NCI-H510A treated with DMSO at 0.1 percent for 48 hours (cell line): ENCODE data around the gene ASB10.

Experiments used
- DNase-seq: peaks from one replicate; lab custom pipeline; 2025; lab: John Stamatoyannopoulos, UW

The ASB10 gene, protein sequence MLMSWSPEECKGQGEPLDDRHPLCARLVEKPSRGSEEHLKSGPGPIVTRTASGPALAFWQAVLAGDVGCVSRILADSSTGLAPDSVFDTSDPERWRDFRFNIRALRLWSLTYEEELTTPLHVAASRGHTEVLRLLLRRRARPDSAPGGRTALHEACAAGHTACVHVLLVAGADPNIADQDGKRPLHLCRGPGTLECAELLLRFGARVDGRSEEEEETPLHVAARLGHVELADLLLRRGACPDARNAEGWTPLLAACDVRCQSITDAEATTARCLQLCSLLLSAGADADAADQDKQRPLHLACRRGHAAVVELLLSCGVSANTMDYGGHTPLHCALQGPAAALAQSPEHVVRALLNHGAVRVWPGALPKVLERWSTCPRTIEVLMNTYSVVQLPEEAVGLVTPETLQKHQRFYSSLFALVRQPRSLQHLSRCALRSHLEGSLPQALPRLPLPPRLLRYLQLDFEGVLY

DNA sequence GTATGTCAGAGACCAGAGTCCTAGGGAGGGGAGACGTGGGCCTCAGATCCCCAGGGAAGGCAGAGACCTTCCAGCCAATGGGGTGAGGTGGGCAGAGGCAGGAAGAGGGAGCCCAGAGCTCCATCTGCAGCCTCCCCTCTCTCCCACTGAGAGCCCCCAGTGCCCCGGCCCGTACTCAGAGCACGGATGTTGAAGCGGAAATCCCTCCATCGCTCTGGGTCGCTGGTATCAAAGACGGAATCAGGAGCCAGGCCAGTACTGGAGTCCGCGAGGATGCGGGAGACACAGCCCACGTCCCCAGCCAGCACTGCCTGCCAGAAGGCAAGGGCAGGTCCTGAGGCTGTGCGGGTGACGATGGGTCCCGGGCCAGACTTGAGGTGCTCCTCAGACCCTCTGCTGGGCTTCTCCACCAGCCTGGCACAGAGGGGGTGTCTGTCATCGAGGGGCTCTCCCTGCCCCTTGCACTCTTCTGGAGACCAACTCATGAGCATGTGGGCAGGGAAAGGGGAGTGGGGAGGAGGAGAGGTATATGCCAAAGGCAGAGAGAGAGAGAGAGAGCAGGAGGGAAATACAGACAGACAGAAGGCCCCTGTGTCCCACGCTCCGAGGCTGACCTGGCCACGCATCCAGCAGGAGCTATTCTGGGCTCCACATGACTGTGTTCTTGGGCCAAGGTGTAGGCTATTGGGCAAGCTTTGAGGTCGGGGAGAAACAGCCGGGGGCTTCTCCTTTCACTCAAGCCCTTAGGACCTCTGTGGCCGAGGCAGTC lies at the start of gene ASB10:
TSS of gene ASB10 (minus strand) at position 611 of the 769 bp plus-strand sequence. CDS start at position 491, 120 bp downstream.
- DNase-seq: no peak

DNA sequence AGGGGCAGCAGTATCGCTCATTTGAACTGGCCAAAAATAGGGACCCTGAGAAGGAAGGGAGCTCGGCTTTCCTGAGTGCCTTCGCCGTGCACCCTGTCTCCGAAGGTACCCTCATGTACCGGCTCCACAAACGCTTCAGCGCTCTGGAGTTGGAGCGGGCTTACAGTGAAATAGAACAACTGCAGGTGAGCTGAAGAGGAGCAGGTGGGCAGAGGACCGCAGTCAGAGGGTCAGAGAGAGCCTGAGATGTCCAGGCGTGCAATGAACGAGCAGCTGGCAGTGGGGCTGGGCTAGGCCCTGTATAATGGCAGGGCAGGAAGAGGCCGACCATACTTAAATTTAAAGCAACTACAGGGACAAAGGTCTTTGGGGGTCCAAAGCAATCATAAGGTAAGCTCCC lies 49.4 kb upstream of the ASB10 start:
- no peak for DNase-seq

DNA sequence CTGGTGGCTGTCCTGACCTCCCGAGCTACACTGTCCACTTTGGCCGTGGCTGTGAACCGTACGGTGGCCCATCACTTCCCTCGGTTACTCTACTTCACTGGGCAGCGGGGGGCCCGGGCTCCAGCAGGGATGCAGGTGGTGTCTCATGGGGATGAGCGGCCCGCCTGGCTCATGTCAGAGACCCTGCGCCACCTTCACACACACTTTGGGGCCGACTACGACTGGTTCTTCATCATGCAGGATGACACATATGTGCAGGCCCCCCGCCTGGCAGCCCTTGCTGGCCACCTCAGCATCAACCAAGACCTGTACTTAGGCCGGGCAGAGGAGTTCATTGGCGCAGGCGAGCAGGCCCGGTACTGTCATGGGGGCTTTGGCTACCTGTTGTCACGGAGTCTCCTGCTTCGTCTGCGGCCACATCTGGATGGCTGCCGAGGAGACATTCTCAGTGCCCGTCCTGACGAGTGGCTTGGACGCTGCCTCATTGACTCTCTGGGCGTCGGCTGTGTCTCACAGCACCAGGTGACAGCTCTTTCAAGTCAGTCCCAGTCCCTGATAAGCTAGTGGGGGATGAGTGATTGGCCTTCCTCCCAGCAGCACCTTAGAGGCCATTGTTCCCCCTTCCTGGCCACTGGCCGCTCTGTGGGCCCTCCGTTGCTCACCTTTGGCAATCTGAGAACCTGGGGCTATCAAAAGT lies 48.2 kb upstream of the ASB10 start:
- DNase-seq: no peak

DNA sequence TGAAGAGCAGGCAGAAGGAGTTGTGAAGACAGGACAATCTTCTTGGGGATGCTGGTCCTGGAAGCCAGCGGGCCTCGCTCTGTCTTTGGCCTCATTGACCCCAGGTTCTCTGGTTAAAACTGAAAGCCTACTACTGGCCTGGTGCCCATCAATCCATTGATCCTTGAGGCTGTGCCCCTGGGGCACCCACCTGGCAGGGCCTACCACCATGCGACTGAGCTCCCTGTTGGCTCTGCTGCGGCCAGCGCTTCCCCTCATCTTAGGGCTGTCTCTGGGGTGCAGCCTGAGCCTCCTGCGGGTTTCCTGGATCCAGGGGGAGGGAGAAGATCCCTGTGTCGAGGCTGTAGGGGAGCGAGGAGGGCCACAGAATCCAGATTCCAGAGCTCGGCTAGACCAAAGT lies 46.8 kb upstream of the ASB10 start:
- DNase-seq: no peak

DNA sequence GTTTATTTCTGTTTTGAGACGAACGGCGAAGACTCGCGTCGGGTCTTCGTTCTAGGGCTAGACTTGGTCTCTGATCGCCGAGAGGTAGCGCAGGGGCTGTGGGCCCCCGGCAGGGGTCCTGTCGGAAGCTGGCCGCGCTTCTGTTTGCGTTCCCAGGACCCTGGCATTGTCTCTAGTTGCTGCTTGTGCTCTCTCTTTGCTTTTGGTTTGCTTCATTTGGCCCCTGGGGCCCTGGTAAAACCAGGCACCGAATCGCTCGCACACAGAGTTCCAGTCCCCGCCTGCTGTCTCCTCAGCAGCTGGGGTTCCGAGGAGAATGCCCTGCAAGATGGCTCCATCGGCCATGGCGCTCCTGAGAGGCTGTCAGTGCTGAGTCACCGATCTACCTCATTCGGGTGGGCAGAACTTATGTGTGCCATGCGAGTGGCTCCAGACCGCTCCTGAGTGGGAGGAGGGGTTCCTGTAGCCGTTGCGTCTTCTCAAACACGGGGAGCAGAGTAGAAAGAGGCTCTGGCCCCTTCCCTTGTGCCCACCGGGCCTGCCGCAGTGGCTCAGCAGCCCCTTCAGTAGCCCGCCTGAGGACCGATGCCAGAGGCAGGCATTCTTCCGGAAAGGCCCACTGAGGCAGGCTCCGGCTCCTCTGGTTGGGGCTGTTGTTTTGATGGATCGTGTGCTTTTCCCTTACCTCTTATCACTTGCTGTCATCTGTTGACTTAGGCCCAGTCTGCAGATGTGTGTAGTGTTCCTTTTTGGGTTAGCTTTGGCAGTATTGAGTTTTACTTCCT lies 46.1 kb upstream of the ASB10 start:
- DNase-seq: no peak

DNA sequence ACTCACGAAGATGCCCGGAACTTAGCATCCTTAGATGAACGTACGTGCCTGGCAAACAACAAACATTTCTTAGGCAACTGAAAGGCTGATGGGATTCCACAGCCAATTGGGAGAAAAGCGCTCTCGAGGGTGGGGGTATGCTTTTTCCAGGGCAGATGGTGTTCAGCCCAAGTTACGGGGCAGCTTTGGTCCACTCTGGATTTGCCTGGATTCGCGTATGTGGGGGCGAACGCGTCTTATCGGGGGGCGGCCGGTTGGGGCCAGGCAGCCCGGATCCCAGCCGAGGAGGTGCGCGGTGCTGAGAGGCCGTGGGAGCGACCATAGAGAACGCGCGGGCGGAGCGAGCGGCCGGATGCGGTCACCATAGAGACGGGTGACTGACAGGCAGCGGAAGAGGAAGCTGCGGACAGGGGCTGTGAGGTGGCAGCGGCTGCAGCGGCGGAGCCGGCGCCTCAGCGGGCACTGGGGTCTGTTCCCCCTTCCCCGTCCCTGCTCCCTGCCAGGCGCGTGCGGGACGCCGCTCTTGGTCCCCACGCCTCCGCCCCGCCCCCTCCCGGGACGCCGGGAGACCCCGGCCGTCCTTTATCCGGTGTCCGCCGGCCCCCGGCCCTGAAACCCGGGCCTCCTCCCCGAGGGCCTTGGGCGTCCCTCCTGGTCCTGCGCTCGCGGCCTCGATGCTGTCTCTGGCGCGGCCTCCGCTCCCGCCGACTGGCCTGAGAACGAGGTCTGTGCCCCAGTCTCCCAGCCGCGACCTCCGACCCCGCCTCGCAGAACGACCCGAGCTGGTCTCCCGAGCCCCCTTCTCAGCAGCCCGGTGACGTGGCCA lies 45.3 kb upstream of the ASB10 start, which contains the start of gene CHPF2:
TSS of gene CHPF2 (plus strand) at position 393 of the 826 bp plus-strand sequence. CDS start 1,529 bp downstream, outside the sequence.
- peak; percentile 77 for DNase-seq

DNA sequence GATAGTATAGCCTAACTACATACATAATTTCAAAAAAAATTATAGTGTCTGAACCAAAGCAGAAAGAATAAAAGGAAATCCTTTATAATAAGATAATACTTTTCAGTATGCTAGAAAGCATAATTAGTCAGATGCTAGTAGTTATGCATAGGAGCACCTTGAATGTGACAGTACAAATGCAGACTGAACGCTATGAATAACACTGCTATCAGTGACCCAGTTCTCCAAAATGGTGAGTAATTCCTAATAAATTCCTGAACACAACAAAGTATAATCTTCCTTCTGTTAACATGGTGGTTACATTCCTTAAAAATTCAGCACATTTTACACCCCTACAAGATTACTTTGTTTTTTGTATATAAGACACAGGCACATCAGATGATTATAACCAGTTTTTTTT lies 44.0 kb upstream of the ASB10 start:
- DNase-seq: no peak

DNA sequence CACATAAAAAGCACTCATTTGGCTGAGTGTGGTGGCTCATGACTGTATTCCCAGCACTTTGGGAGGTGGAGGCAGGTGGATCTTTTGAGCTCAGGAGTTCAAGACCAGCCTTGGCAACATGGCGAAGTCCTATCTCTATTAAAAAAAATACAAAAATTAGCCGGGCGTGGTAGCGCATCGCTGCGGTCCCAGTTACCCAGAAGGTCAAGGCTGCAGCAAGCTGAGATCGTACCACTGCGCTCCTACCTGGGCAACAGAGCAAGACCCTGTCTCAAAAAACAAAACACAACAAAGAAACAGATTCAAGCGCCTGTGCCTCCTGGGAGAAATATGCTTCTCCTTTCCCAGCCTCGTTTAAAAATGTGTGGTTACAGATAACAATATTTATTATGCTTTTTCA lies 42.2 kb upstream of the ASB10 start:
- no peak for DNase-seq

DNA sequence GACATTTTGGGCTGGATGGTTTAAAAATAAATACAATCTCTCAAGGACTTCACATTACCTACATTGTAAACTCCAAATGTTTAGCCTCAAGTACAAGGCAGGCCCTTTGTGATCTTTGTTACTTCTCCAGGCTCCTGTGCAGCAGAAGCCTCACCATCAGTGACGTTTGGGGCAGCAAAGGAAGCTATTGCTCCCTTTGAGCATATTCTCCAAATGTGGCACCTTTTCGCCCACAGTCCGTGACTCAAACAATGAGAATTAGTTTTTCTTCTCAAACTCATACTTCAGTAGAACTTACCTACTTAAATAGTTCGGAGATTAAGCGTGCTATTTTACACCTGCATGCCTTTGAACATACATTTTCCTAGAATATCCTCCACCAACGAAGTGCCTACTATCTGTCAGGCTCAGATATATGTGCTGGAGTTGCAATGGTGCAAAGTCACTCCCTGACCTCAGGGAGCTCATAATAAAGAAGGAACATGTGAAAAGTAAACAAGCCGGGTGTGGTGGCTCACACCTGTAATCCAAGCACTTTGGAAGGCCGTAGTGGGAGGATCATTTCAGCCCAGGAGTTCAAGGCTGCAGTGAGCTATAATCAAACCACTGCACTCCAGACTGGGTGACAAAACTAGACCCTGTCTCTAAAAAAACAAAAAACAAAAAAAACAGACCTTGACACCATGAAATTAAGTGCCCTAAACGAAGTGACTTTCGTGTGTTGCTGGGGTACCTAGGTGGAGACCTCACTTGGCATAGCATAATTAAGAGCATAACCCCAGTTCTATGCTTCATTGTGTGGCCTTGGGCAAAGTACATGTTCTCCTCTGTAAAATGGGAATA lies 41.2 kb upstream of the ASB10 start:
- no peak for DNase-seq

DNA sequence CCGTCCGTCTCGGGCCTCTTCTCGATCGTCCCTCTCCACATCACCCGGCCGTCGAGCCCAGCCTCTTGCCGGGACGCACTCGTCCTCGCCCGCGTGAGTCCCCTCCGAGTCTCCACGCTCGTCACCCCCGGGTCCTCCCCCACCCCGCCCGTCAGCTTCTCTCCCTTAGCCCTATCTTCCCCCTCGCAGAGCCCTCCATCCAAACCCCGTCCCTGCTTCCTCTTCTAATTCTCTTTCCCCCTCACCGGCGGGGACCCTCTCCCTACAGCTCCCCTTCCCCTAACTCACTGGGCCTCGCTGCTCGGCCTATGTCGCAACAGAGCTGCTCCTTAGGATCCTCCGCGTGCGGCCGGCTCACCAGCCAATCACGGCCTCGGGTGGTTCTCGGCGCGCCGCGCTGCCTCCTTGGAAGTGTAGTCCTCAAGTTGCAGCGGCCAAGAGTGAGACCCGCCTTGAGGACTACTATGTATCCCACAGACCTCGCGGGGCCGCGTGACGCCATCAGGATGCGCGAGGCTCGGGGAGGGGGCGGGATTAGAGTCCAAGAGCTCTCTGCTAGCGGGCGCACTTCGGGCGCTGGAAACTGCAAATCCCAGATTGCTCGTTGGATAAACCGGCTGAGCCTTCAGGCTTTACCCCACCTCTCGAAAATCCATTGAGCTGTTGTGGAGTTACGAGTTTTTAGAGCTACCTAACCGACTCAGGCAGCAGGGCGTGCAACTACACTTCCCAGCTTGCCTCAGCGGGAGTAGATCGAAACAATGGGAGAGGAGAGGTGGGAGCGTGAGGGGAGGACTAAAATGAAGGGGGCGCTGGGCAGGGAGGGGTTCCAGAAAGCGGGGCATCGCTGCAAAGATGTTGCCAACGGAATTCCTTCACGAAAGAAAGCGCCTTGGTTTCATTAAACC lies 40.1 kb upstream of the ASB10 start, which contains the start of gene ABCF2:
TSS of gene ABCF2 (minus strand) at position 331 of the 908 bp plus-strand sequence. CDS start 747 bp downstream, outside the sequence.
- DNase-seq: peak; percentile 84

DNA sequence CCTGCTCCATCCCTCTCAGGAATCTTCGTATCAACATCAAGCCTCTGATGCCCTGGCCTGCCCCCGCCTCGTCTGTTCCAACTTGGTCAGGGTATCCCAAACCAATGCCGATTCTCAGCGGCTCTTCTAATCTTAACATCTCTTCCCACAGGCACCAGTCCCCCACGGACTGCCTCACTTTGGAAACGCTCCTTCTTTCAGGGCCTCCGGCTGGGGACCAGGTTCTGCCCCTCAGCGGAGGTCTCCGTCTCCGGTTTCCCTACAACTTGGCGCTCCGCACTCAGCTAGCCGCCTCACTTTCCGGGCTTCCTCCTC lies 39.5 kb upstream of the ASB10 start:
- no peak for DNase-seq

DNA sequence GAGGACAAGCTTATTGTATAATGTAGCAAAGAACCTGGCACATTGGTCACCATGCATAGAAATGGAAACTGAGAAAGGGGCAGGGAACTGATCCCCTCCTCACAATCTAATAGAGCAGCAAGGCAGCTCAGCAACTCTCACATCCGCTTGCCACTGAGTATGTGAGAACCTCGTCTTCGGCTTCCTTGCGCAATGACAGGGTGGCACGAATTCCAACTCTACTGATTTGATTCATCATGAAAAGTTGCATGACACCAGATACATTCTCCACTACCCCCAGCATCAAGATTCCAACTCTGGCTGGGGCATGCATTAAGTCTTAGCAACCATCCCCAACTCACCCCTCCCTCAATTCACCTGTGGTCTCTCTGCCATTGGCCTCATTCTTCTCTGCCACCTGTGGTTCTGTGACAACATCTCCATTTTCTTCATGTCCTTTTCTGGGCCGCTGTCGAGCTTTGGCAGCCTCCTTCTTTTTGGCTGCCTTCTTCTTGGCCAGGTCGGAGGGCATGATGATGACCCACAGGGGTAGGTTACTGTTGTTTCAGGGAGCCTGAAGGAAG lies 39.0 kb upstream of the ASB10 start:
- DNase-seq: no peak

DNA sequence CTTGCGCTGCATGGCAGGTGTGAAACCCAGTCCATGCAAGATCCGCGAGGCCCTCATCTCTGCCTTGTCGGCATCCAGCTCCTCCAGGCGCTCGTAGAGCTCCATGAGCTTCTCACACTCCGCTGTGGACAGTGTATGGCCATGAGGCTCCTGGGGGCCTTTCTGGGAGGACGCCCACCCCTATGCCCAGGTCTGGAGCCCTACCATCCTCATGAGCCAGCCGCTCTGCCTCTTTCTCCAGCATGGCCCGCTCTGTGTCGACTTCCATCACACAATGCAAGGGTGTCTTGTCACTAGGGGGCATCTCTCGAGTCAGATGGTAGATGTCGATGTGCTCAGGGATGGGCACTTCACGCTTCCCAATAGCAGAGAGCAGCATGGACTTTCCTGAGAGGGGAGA lies 36.7 kb upstream of the ASB10 start:
- DNase-seq: no peak

DNA sequence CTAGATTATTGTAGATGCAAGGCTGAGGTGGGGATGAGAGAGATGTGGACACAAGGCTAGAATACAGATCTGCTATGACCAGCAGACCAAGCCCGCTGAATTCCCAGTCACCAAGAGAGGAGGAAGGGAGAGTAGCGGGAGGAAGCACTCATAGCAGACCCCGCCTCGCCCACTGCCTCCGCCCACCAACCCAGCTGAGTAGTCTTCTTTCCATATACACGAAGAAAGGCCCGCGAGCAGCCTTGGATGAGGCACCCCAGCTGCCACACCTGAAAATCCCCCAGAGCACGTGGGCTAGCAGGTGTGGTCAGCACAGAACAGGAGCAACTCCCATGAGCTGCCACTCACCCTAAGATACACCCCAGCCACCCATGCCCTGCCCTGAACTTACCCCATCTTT lies 31.1 kb upstream of the ASB10 start:
- no peak for DNase-seq

DNA sequence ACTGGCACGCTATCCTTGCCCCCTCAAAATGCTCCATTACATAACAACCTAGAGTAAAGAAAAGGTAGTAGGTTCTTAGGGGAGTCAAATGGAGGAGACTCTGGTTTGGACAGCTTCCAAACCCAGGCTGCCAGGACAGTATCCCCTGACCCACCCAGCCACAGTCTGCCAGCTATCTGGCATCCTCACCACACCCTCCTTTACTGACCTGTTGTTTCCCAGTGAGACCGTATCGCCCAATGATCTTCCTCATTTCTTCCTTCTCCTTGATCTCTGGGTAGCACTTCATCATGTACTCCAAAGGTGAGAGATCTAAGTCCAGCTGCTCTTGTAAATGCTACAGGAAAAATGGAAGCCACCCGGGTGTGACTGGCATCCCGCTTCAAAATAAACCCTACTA lies 28.3 kb upstream of the ASB10 start:
- DNase-seq: no peak

DNA sequence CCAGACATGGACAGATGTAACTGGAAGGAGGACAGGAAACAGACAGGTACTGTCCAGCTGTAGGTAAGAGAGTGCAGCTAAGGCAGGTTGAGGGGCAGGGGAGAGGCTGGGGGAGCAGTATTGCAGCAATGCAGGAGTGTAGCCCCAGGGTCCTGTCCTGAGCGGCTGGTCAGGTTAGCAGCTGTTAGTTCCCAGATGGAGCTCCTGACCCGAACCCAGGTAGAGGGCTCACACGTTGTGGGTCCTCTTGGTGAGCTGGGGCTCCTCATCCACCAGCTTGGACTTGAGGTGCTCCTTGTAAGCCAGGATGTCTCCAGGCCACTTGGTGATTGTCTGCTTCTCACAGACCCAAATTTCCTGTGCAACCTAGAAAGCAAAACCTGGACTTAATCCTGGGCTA lies 26.8 kb upstream of the ASB10 start:
- no peak for DNase-seq

DNA sequence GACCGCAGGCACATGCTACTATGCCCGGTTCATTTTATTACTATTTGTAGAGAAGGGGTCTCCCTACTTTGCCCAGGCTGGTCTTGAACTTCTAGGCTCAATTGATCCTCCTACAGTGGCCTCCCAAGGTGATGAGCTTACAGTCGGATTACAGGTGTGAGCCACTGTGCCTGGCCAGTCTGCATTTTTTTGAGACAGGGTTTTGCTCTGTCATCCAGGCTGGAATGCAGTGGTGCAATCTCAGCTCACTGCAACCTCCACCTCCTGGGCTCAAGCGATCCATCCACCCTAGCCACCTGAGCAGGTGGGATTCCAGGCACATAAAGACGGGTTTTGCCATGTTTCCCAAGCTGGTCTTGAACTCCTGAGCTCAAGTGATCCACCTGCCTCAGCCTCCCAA lies 25.6 kb upstream of the ASB10 start:
- DNase-seq: no peak

DNA sequence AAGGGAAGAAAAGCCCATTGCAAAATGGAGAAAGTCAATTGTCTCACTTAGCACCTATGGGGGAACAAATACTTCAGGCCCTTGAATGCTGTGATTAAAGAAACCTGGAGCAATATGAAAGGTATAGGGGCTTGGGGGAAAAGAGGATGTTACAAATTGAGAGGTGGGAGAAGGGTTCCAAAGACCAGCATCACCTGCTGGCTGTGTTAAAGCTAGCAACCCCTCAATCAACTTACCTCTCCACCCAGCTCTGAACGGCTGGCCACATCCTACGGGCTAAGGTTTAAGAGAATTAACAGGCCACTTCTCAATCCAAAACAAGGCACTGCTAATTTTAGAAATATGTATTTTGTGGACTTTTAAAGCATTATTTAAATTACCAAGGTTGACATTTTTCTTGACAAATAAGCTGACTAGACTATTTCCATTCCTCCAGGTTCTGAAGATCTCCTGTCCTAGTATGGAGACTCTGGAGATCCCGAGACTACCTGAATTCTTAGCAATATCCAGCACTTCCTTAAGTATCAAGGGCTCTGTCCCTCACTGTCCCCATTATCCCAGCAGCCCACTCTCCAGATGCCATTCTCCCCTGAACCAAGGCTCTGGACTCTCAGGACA lies 24.2 kb upstream of the ASB10 start:
- DNase-seq: no peak
